ENCODE measurements around the gene GLT8D1.
A peak's percentile ranks its signal among the peaks of the same experiment; 100 is the strongest.

The GLT8D1 gene

GRCh38 chr3:52712291-52713212, 7.0 kb upstream of the GLT8D1 start:
- no peaks in the 10 kb centered on the region for H3K9me3 ChIP-seq (ENCODE audit: insufficient read depth, low read length)
- no peak overlapping the region for H3K9ac ChIP-seq (ENCODE audit: low read length)
- H3K4me3 ChIP-seq (ENCODE audit: low read length): no peak overlapping the region
- H3K79me2 ChIP-seq (ENCODE audit: low read length): peaks cover 10% of the 10 kb centered on the region
- peaks cover 19% of the 10 kb centered on the region for H3K4me1 ChIP-seq (ENCODE audit: low read length)
- peaks cover 34% of the 10 kb centered on the region for H3K36me3 ChIP-seq (replicated peaks; ENCODE audit: low read depth, low read length)
- no peaks in the 10 kb centered on the region for H3K27me3 ChIP-seq (ENCODE audit: low read depth, low read length)
- H3K27ac ChIP-seq (ENCODE audit: low read length): no peak overlapping the region
- H4K20me1 ChIP-seq (ENCODE audit: insufficient read depth, low read length): no peaks in the 10 kb centered on the region
- no peak for TF ChIP-seq CTCF (IDR thresholded peaks at IDR 0.05; ENCODE audit: low read depth, low read length)
- no peak for TF ChIP-seq EZH2phosphoT487 (IDR thresholded peaks at IDR 0.05; ENCODE audit: low read depth)
- no peak overlapping the region for H2AFZ ChIP-seq (ENCODE audit: low read depth, low read length)
- no peak overlapping the region for H3K4me2 ChIP-seq (ENCODE audit: low read length)

GRCh38 chr3:52710512-52710911, 4.9 kb upstream of the GLT8D1 start:
- no peak for TF ChIP-seq EZH2phosphoT487 (IDR thresholded peaks at IDR 0.05; ENCODE audit: low read depth)
- TF ChIP-seq CTCF (IDR thresholded peaks at IDR 0.05; ENCODE audit: low read depth, low read length): no peak
- Histone ChIP-seq H2AFZ (ENCODE audit: low read depth, low read length) (no peak overlapping the region), H4K20me1 (ENCODE audit: insufficient read depth, low read length) (no peaks in the 10 kb centered on the region), H3K4me3 (ENCODE audit: low read length) (no peak overlapping the region), H3K9me3 (ENCODE audit: insufficient read depth, low read length) (no peaks in the 10 kb centered on the region), H3K4me2 (ENCODE audit: low read length) (peak overlapping the region; percentile 1; the same call in 1 of the 2 replicates), H3K4me1 (ENCODE audit: low read length) (peaks cover 28% of the 10 kb centered on the region), H3K9ac (ENCODE audit: low read length) (no peak overlapping the region), H3K79me2 (ENCODE audit: low read length) (peaks cover 26% of the 10 kb centered on the region), H3K27ac (ENCODE audit: low read length) (peak overlapping the region; percentile 57), H3K27me3 (ENCODE audit: low read depth, low read length) (no peaks in the 10 kb centered on the region), H3K36me3 (replicated peaks; ENCODE audit: low read depth, low read length) (peaks cover 35% of the 10 kb centered on the region)

GRCh38 chr3:52707585-52707984, 2.0 kb upstream of the GLT8D1 start:
- Histone ChIP-seq H3K27ac (ENCODE audit: low read length) (peak overlapping the region; percentile 40), H2AFZ (ENCODE audit: low read depth, low read length) (no peak overlapping the region), H3K9ac (ENCODE audit: low read length) (0 out of 2 replicates have a peak overlapping the region, but pooled peaks have one; percentile 2), H3K4me2 (ENCODE audit: low read length) (peak overlapping the region; percentile 97), H3K4me3 (ENCODE audit: low read length) (peak overlapping the region; percentile 91), H3K4me1 (ENCODE audit: low read length) (peaks cover 38% of the 10 kb centered on the region), H4K20me1 (ENCODE audit: insufficient read depth, low read length) (no peaks in the 10 kb centered on the region), H3K9me3 (ENCODE audit: insufficient read depth, low read length) (no peaks in the 10 kb centered on the region), H3K27me3 (ENCODE audit: low read depth, low read length) (no peaks in the 10 kb centered on the region), H3K36me3 (replicated peaks; ENCODE audit: low read depth, low read length) (peaks cover 30% of the 10 kb centered on the region), H3K79me2 (ENCODE audit: low read length) (peaks cover 52% of the 10 kb centered on the region)
- no peak for TF ChIP-seq CTCF (IDR thresholded peaks at IDR 0.05; ENCODE audit: low read depth, low read length)
- no peak for TF ChIP-seq EZH2phosphoT487 (IDR thresholded peaks at IDR 0.05; ENCODE audit: low read depth)

GRCh38 chr3:52705438-52705687, 228 bp downstream of the GLT8D1 start:
- Histone ChIP-seq H2AFZ (ENCODE audit: low read depth, low read length) (peak overlapping the region; percentile 68), H3K27ac (ENCODE audit: low read length) (peak overlapping the region; percentile 67), H3K4me1 (ENCODE audit: low read length) (peaks cover 32% of the 10 kb centered on the region), H3K4me2 (ENCODE audit: low read length) (peak overlapping the region; percentile 95), H3K79me2 (ENCODE audit: low read length) (peaks cover 64% of the 10 kb centered on the region), H3K9me3 (ENCODE audit: insufficient read depth, low read length) (no peaks in the 10 kb centered on the region), H3K36me3 (replicated peaks; ENCODE audit: low read depth, low read length) (peaks cover 20% of the 10 kb centered on the region), H4K20me1 (ENCODE audit: insufficient read depth, low read length) (no peaks in the 10 kb centered on the region), H3K9ac (ENCODE audit: low read length) (peak overlapping the region; percentile 89), H3K27me3 (ENCODE audit: low read depth, low read length) (no peaks in the 10 kb centered on the region), H3K4me3 (ENCODE audit: low read length) (peak overlapping the region; percentile 91)
- no peak for TF ChIP-seq CTCF (IDR thresholded peaks at IDR 0.05; ENCODE audit: low read depth, low read length)

Measured in OCI-LY3 (cell line).